B cell (primary cell): ENCODE measurements around the gene EFNA1. TPM values are rescaled to one million over a fixed set of nuclear protein-coding genes. Genes with fewer than 3 reads are reported as not detected.

Source experiments
- ATAC-seq: fragments of 200-7000 bp; cut with Tn5 transposase; one replicate; pipeline ENCODE4 v1.10.0; 2021; ENCODE audit warnings: low read depth, mild to moderate bottlenecking, moderate number of reproducible peaks, moderate library complexity
- CTCF ChIA-PET: fragments of 350-600 bp; sonication (Branson Sonifier 250); formaldehyde crosslinking; loops from one replicate; lab custom pipeline; 2021; ENCODE audit warnings: antibody characterized with exemption, inconsistent platforms; lab: Charles Lee
- POLR2A ChIA-PET: fragments of 350-600 bp; sonication (Branson Sonifier 250); formaldehyde crosslinking; loops from one replicate; lab custom pipeline; 2021; ENCODE audit warnings: antibody characterized with exemption; lab: Charles Lee
- DNase-seq: peaks from one replicate; pipeline ENCODE4 v3.0.0; 2013
- H2AFZ ChIP-seq: 2 replicates; pipeline ENCODE4 v1.6.1; 2012; ENCODE audit warnings: mild to moderate bottlenecking, low read depth, low read length; ENCODE audit not compliant: insufficient read depth, poor library complexity, severe bottlenecking
- H3K27ac ChIP-seq, 2 donors: 1 replicate in 1 of 2; 2 replicates in 1 of 2; pipeline ENCODE4 v1.5.1; 2012 to 2013; ENCODE audit warnings: low read length in 2 of 2, mild to moderate bottlenecking in 2 of 2, moderate library complexity in 1 of 2
- H3K27me3 ChIP-seq, 4 experiments: fragments of 200-600 bp in 1 of 4; sonication (generic) in 1 of 4; replicated peaks in 1 of 4; 1 replicate in 2 of 4; 2 replicates in 2 of 4; pipeline versions ENCODE4 v1.6.1 to v1.7.0; 2013 to 2016; ENCODE audit warnings: low read length in 3 of 4, mild to moderate bottlenecking in 2 of 4, mixed read lengths in 1 of 4, moderate library complexity in 1 of 4; ENCODE audit not compliant: insufficient read depth in 4 of 4, control insufficient read depth in 3 of 4; ENCODE audit errors: control extremely low read depth in 1 of 4
- H3K36me3 ChIP-seq, 2 experiments: replicated peaks in 1 of 2; 1 replicate in 1 of 2; 2 replicates in 1 of 2; pipeline versions ENCODE4 v1.6.1 to v1.7.1; 2013; ENCODE audit warnings: low read length in 1 of 2; ENCODE audit not compliant: insufficient read depth in 2 of 2, control insufficient read depth in 1 of 2; ENCODE audit errors: control extremely low read depth in 1 of 2, extremely low read depth in 1 of 2
- H3K4me1 ChIP-seq, 2 donors: fragments of 200-600 bp in 1 of 2; sonication (generic) in 1 of 2; 1 replicate in 1 of 2; 2 replicates in 1 of 2; pipeline versions ENCODE4 v1.5.1 to v1.6.1; 2013 to 2017; ENCODE audit warnings: low read length in 2 of 2; ENCODE audit not compliant: control insufficient read depth in 2 of 2, insufficient read depth in 2 of 2
- H3K4me2 ChIP-seq: replicated peaks from 2 replicates; pipeline ENCODE3; 2012; ENCODE audit warnings: mild to moderate bottlenecking, low read depth, low read length; ENCODE audit not compliant: poor library complexity, severe bottlenecking
- H3K4me3 ChIP-seq, 5 experiments: fragments of 200-600 bp in 1 of 5; sonication (generic) in 1 of 5; 1 replicate in 3 of 5; 2 replicates in 2 of 5; pipeline versions ENCODE4 v1.5.1 to v1.7.0; 2011 to 2016; ENCODE audit warnings: low read length in 4 of 5, mild to moderate bottlenecking in 4 of 5, low read depth in 2 of 5, control low read depth in 1 of 5, moderate library complexity in 1 of 5; ENCODE audit not compliant: insufficient read depth in 1 of 5; ENCODE audit errors: control extremely low read depth in 1 of 5, extremely low read depth in 1 of 5
- H3K79me2 ChIP-seq: fragments of 200-600 bp; sonication (generic); one replicate; pipeline ENCODE4 v1.6.0; 2016; ENCODE audit warnings: low read length; ENCODE audit not compliant: control insufficient read depth, insufficient read depth
- H3K9ac ChIP-seq: fragments of 200-600 bp; sonication (generic); 2 replicates; pipeline ENCODE4 v1.6.1; 2017; ENCODE audit warnings: mild to moderate bottlenecking, low read length, moderate library complexity
- H3K9me3 ChIP-seq, 3 donors: one replicate each; pipeline versions ENCODE4 v1.6.1 to v1.7.1; 2013; ENCODE audit warnings: low read length in 2 of 3; ENCODE audit not compliant: control insufficient read depth in 2 of 3, insufficient read depth in 1 of 3; ENCODE audit errors: control extremely low read depth in 1 of 3
- H4K20me1 ChIP-seq: 2 replicates; pipeline ENCODE4 v1.6.0; 2012; ENCODE audit warnings: mild to moderate bottlenecking, low read length; ENCODE audit not compliant: insufficient read depth, control insufficient read depth, poor library complexity, severe bottlenecking
- H3K27ac Mint-ChIP-seq: one replicate; pipeline ENCODE4 v1.8.0; 2021; ENCODE audit warnings: mixed read lengths
- H3K27me3 Mint-ChIP-seq: one replicate; pipeline ENCODE4 v1.8.0; 2021; ENCODE audit warnings: mixed read lengths
- H3K4me1 Mint-ChIP-seq: one replicate; pipeline ENCODE4 v1.8.0; 2021; ENCODE audit warnings: mixed read lengths
- H3K4me3 Mint-ChIP-seq: one replicate; pipeline ENCODE4 v1.8.0; 2021; ENCODE audit warnings: mixed read lengths
- H3K9me3 Mint-ChIP-seq: one replicate; pipeline ENCODE4 v1.8.0; 2022; ENCODE audit warnings: mixed read lengths; ENCODE audit not compliant: insufficient read depth
- CTCF ChIP-seq: fragments of 200-600 bp; IDR thresholded peaks from one replicate; pipeline ENCODE4 v1.8.0; 2022; ENCODE audit warnings: antibody characterized with exemption, mild to moderate bottlenecking
- EZH2 ChIP-seq: IDR thresholded peaks from 2 replicates; pipeline ENCODE4 v1.6.1; 2012; ENCODE audit warnings: borderline replicate concordance, low read depth, mild to moderate bottlenecking, moderate library complexity, low read length; ENCODE audit not compliant: insufficient read depth, poor library complexity, severe bottlenecking
- WGBS: methylation state at CpG from one replicate; pipeline ENCODE4 v1.1.5; 2013; ENCODE audit warnings: missing lambda C conversion rate; ENCODE audit not compliant: insufficient coverage; 5-methylcytosine and 5-hydroxymethylcytosine counted together
- intact Hi-C: fragments of 100-400 bp; cut with micrococcal nuclease; formaldehyde crosslinking; loops from one replicate; pipeline ENCODE4 v1.10.0; 2022
- polyA plus RNA-seq: library from polyadenylated mRNA; depleted of rRNA; stranded (reverse); fragments of >200 nt; gene quantifications from 2 replicates; pipeline ENCODE4 v1.2.3, GENCODE V29; 2012
- total RNA-seq, 2 donors: library from RNA; stranded (reverse); fragments of 120-200 nt in 1 of 2; gene quantifications; 1 replicate in 1 of 2; 2 replicates in 1 of 2; pipeline versions ENCODE4 v1.2.3 to v1.2.4, GENCODE V29; 2013 to 2022

Gene EFNA1
- total and polyA plus RNA-seq, 2 donors (not counting 1 experiment from before 2014, with no cell fraction given) = 0.28 TPM; not detected in 1

GRCh38 chr1:155130272-155131006 is 2.8 kb downstream of the EFNA1 start:
- no peaks in the 10 kb centered on the region for H3K9me3 Mint-ChIP-seq
- POLR2A ChIA-PET = interaction anchor here (1.2 kb wide), 2 partner anchors 18 to 40 kb away, joined by 3 to 6 read pairs; no protein-coding TSS in a partner anchor
- peaks cover 0 to 7% (median 0%) of the 10 kb centered on the region in 3 donors for H3K9me3 ChIP-seq
- H3K79me2 ChIP-seq = no peaks in the 10 kb centered on the region
- peaks cover 41 to 42% of the 10 kb centered on the region in 2 donors for H3K4me1 ChIP-seq
- ATAC-seq (no peak), DNase-seq (no peak)
- H3K4me3 ChIP-seq = no peak overlapping the region
- H3K4me2 ChIP-seq = no peak overlapping the region
- TF ChIP-seq EZH2 = no peak
- no peak for TF ChIP-seq CTCF
- CTCF ChIA-PET = interaction anchor here (0.6 to 3.2 kb wide), 8 partner anchors 9 to 256 kb away, joined by 3 to 15 read pairs (median 4); partner anchors contain the start of gene KRTCAP2
- peaks cover 8% of the 10 kb centered on the region for H4K20me1 ChIP-seq
- H3K27me3 Mint-ChIP-seq = peaks cover 37% of the 10 kb centered on the region
- H3K27me3 ChIP-seq = peaks cover 0 to 45% (median 27%) of the 10 kb centered on the region in 4 experiments
- no peak overlapping the region for H3K9ac ChIP-seq
- no peak overlapping the region for H3K4me3 Mint-ChIP-seq
- H3K27ac ChIP-seq = no peak overlapping the region
- H2AFZ ChIP-seq = no peak overlapping the region
- H3K27ac Mint-ChIP-seq = no peak overlapping the region
- 25% methylated on average over 3 of the region's 6 CpGs for WGBS
- intact Hi-C loops = no loop called here
- no peaks in the 10 kb centered on the region for H3K36me3 ChIP-seq
- H3K4me1 Mint-ChIP-seq = peaks cover 43% of the 10 kb centered on the region

- H3K36me3 ChIP-seq = no peaks in the 10 kb centered on the region
- H3K4me2 ChIP-seq = no peak overlapping the region
- no peak overlapping the region for H3K27ac ChIP-seq
- no peak overlapping the region for H3K4me3 ChIP-seq
- H3K9ac ChIP-seq = no peak overlapping the region
- peaks cover 8% of the 10 kb centered on the region for H4K20me1 ChIP-seq
- H2AFZ ChIP-seq = no peak overlapping the region
- Mint-ChIP-seq H3K27ac (no peak overlapping the region), H3K4me1 (peaks cover 45% of the 10 kb centered on the region), H3K4me3 (no peak overlapping the region), H3K27me3 (peaks cover 33% of the 10 kb centered on the region), H3K9me3 (no peaks in the 10 kb centered on the region)
- no peak for ATAC-seq
- ChIA-PET POLR2A (interaction anchor here (1.2 kb wide), 1 partner anchor 39 kb away, joined by 3 read pairs; no protein-coding TSS in a partner anchor), CTCF (interaction anchor here (1.7 to 3.1 kb wide), 3 partner anchors 36 to 46 kb away, joined by 4 to 15 read pairs (median 7); no protein-coding TSS in a partner anchor)
- H3K9me3 ChIP-seq = peaks cover 0 to 7% (median 0%) of the 10 kb centered on the region in 3 donors
- TF ChIP-seq CTCF (no peak), EZH2 (no peak)
- peaks cover 39 to 41% of the 10 kb centered on the region in 2 donors for H3K4me1 ChIP-seq
- H3K27me3 ChIP-seq = peaks cover 0 to 38% (median 24%) of the 10 kb centered on the region in 4 experiments
- no peaks in the 10 kb centered on the region for H3K79me2 ChIP-seq
- 100% methylated on average over 8 of the region's 8 CpGs for WGBS
- no peak for DNase-seq
- intact Hi-C loops = no loop called here
These were observed 3.6 kb downstream of the EFNA1 start for GRCh38 chr1:155131285-155131684.
